HepG2 (cell line): ENCODE data around the gene SCT. TPM values are rescaled to one million over a fixed set of nuclear protein-coding genes. Genes with fewer than 3 reads are reported as not detected.

Experiments used
- FIP1L1 ChIP-seq: fragments of 200-400 bp; formaldehyde crosslinking; IDR thresholded peaks from 2 replicates; pipeline ENCODE4 v1.6.1; 2018; ENCODE audit warnings: low read depth, mild to moderate bottlenecking, low read length, moderate library complexity, borderline replicate concordance; ENCODE audit not compliant: insufficient read depth
- HMG20A ChIP-seq: IDR thresholded peaks from 2 replicates; pipeline ENCODE4 v1.6.1; 2016; ENCODE audit warnings: borderline replicate concordance
- POLR2AphosphoS2 ChIP-seq: IDR thresholded peaks from 2 replicates; pipeline ENCODE4 v1.6.1; 2011; ENCODE audit warnings: low read depth, low read length, improper control_type of control experiment
- SNAI1 ChIP-seq: sonication (generic); formaldehyde crosslinking; IDR thresholded peaks from 2 replicates; pipeline ENCODE4 v1.5.0; 2020; ENCODE audit warnings: mild to moderate bottlenecking, missing genetic modification reagents, borderline replicate concordance
- STAT5B ChIP-seq: sonication (generic); formaldehyde crosslinking; IDR thresholded peaks from 2 replicates; pipeline ENCODE4 v1.4.0; 2020; ENCODE audit warnings: missing genetic modification reagents
- TEAD3 ChIP-seq: optimal IDR thresholded peaks from 2 replicates; pipeline ENCODE3; 2016; ENCODE audit warnings: borderline replicate concordance
- ZNF256 ChIP-seq: sonication (generic); formaldehyde crosslinking; conservative IDR thresholded peaks from 2 replicates; pipeline ENCODE4 v1.4.0; 2020; ENCODE audit warnings: missing genetic modification reagents
- ZNF333 ChIP-seq: sonication (generic); formaldehyde crosslinking; IDR thresholded peaks from 2 replicates; pipeline ENCODE4 v1.4.0; 2020; ENCODE audit warnings: mild to moderate bottlenecking, missing genetic modification reagents, borderline replicate concordance
- ZNF775 ChIP-seq: sonication (generic); formaldehyde crosslinking; IDR thresholded peaks from 2 replicates; pipeline ENCODE4 v1.4.0; 2020; ENCODE audit warnings: missing genetic modification reagents, mild to moderate bottlenecking, moderate library complexity, borderline replicate concordance
- ZSCAN25 ChIP-seq: sonication (generic); formaldehyde crosslinking; IDR thresholded peaks from 2 replicates; pipeline ENCODE4 v1.8.0; 2022; ENCODE audit warnings: mild to moderate bottlenecking, missing genetic modification reagents
- ZSCAN9 ChIP-seq: IDR thresholded peaks from 2 replicates; pipeline ENCODE4 v1.6.1; 2016; ENCODE audit warnings: borderline replicate concordance
- polyA plus RNA-seq, 8 experiments: library from polyadenylated mRNA; depleted of rRNA in 3 of 8; stranded (reverse) in 7 of 8; unstranded in 1 of 8; fragments of >200 nt; fragmentation: Illumina TruSeq in 4 of 8; extraction: Trizol in 4 of 8; gene quantifications; 2 replicates each; pipeline versions ENCODE4 v1.2.1 to v1.2.3, GENCODE V29; 2011 to 2016; ENCODE audit warnings: low read depth in 4 of 8, missing spikeins in 1 of 8, mixed read lengths in 1 of 8; ENCODE audit not compliant: insufficient read depth in 1 of 8
- total RNA-seq, 5 experiments: library from RNA; depleted of rRNA; stranded (reverse); fragments of >200 nt; fragmentation: Illumina TruSeq; extraction: Trizol; gene quantifications; 2 replicates each; pipeline ENCODE4 v1.2.3, GENCODE V29; 2016; ENCODE audit warnings: low read depth in 1 of 5
- TF ChIP-seq, protein P1 (sequence below): sonication (generic); formaldehyde crosslinking; IDR thresholded peaks from 2 replicates; pipeline ENCODE4 v1.4.0; 2020; ENCODE audit warnings: missing genetic modification reagents
- TF ChIP-seq, protein P2 (sequence below): sonication (generic); formaldehyde crosslinking; IDR thresholded peaks from 2 replicates; pipeline ENCODE4 v1.4.0; 2020; ENCODE audit warnings: missing genetic modification reagents
- TF ChIP-seq, protein P3 (sequence below): sonication (generic); formaldehyde crosslinking; IDR thresholded peaks from 2 replicates; pipeline ENCODE4 v1.4.0; 2020; ENCODE audit warnings: missing genetic modification reagents
- TF ChIP-seq, protein P4 (sequence below): sonication (generic); formaldehyde crosslinking; IDR thresholded peaks from 2 replicates; pipeline ENCODE4 v1.4.0; 2020; ENCODE audit warnings: missing genetic modification reagents, mild to moderate bottlenecking, borderline replicate concordance
- TF ChIP-seq, protein P5 (sequence below): sonication (generic); formaldehyde crosslinking; IDR thresholded peaks from 2 replicates; pipeline ENCODE4 v1.9.0; 2022; ENCODE audit warnings: missing genetic modification reagents, mild to moderate bottlenecking, borderline replicate concordance
- TF ChIP-seq, protein P6 (sequence below): sonication (generic); formaldehyde crosslinking; IDR thresholded peaks from 2 replicates; pipeline ENCODE4 v1.4.0; 2020; ENCODE audit warnings: missing genetic modification reagents, mild to moderate bottlenecking, borderline replicate concordance

The SCT gene
- total and polyA plus RNA-seq, 2 of the 13 experiments (the other 11 are each of a cell fraction or from before 2014, with no cell fraction given) = not detected

DNA sequence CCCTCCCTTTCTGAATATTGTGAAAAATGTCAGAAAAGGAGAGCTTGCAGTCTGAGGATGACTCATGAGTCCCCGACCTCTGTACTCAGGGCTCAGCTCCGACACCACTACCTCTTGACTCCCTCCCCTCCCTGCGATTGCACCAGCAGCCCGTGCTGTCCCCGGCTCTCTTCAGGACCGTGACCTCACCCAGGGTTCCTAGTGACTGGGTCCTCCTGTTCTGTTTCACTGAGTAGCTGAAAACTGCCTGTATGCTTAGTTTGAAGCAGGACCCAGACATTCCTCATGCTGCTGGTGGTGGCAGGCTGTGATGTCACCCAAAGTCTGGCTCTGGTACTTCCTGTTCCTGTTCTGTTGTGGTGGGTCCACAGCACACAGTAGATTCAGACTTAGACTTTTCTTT lies 39.0 kb downstream of the SCT start (continued):
- TF ChIP-seq, protein P1, sequence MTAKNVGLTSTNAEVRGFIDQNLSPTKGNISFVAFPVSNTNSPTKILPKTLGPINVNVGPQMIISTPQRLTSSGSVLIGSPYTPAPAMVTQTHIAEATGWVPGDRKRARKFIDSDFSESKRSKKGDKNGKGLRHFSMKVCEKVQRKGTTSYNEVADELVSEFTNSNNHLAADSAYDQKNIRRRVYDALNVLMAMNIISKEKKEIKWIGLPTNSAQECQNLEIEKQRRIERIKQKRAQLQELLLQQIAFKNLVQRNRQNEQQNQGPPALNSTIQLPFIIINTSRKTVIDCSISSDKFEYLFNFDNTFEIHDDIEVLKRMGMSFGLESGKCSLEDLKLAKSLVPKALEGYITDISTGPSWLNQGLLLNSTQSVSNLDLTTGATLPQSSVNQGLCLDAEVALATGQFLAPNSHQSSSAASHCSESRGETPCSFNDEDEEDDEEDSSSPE (CRISPR knock-in tag) = 0 out of 2 replicates have a peak, but pooled peaks have one; percentile 12
- TF ChIP-seq HMG20A (CRISPR knock-in tag) (peak; percentile 54; the same call in 1 of the 2 replicates), FIP1L1 (no peak), SNAI1 (CRISPR knock-in tag) (no peak), ZNF333 (CRISPR knock-in tag) (no peak), ZNF256 (no peak), STAT5B (CRISPR knock-in tag) (no peak), TEAD3 (CRISPR knock-in tag) (peak; percentile 68), ZSCAN25 (CRISPR knock-in tag) (peak; percentile 92), ZNF775 (no peak), ZSCAN9 (CRISPR knock-in tag) (peak; percentile 28; the same call in 1 of the 2 replicates), POLR2AphosphoS2 (no peak)
- TF ChIP-seq, protein P2, sequence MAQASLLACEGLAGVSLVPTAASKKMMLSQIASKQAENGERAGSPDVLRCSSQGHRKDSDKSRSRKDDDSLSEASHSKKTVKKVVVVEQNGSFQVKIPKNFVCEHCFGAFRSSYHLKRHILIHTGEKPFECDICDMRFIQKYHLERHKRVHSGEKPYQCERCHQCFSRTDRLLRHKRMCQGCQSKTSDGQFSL = no peak
- TF ChIP-seq, protein P3, sequence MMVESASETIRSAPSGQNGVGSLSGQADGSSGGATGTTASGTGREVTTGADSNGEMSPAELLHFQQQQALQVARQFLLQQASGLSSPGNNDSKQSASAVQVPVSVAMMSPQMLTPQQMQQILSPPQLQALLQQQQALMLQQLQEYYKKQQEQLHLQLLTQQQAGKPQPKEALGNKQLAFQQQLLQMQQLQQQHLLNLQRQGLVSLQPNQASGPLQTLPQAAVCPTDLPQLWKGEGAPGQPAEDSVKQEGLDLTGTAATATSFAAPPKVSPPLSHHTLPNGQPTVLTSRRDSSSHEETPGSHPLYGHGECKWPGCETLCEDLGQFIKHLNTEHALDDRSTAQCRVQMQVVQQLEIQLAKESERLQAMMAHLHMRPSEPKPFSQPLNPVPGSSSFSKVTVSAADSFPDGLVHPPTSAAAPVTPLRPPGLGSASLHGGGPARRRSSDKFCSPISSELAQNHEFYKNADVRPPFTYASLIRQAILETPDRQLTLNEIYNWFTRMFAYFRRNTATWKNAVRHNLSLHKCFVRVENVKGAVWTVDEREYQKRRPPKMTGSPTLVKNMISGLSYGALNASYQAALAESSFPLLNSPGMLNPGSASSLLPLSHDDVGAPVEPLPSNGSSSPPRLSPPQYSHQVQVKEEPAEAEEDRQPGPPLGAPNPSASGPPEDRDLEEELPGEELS (CRISPR knock-in tag) = peak; percentile 53; the same call in 1 of the 2 replicates
- TF ChIP-seq, protein P4, sequence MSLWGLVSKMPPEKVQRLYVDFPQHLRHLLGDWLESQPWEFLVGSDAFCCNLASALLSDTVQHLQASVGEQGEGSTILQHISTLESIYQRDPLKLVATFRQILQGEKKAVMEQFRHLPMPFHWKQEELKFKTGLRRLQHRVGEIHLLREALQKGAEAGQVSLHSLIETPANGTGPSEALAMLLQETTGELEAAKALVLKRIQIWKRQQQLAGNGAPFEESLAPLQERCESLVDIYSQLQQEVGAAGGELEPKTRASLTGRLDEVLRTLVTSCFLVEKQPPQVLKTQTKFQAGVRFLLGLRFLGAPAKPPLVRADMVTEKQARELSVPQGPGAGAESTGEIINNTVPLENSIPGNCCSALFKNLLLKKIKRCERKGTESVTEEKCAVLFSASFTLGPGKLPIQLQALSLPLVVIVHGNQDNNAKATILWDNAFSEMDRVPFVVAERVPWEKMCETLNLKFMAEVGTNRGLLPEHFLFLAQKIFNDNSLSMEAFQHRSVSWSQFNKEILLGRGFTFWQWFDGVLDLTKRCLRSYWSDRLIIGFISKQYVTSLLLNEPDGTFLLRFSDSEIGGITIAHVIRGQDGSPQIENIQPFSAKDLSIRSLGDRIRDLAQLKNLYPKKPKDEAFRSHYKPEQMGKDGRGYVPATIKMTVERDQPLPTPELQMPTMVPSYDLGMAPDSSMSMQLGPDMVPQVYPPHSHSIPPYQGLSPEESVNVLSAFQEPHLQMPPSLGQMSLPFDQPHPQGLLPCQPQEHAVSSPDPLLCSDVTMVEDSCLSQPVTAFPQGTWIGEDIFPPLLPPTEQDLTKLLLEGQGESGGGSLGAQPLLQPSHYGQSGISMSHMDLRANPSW (CRISPR knock-in tag) = no peak
- TF ChIP-seq, protein P5, sequence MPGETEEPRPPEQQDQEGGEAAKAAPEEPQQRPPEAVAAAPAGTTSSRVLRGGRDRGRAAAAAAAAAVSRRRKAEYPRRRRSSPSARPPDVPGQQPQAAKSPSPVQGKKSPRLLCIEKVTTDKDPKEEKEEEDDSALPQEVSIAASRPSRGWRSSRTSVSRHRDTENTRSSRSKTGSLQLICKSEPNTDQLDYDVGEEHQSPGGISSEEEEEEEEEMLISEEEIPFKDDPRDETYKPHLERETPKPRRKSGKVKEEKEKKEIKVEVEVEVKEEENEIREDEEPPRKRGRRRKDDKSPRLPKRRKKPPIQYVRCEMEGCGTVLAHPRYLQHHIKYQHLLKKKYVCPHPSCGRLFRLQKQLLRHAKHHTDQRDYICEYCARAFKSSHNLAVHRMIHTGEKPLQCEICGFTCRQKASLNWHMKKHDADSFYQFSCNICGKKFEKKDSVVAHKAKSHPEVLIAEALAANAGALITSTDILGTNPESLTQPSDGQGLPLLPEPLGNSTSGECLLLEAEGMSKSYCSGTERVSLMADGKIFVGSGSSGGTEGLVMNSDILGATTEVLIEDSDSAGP (CRISPR knock-in tag) = no peak
- TF ChIP-seq, protein P6, sequence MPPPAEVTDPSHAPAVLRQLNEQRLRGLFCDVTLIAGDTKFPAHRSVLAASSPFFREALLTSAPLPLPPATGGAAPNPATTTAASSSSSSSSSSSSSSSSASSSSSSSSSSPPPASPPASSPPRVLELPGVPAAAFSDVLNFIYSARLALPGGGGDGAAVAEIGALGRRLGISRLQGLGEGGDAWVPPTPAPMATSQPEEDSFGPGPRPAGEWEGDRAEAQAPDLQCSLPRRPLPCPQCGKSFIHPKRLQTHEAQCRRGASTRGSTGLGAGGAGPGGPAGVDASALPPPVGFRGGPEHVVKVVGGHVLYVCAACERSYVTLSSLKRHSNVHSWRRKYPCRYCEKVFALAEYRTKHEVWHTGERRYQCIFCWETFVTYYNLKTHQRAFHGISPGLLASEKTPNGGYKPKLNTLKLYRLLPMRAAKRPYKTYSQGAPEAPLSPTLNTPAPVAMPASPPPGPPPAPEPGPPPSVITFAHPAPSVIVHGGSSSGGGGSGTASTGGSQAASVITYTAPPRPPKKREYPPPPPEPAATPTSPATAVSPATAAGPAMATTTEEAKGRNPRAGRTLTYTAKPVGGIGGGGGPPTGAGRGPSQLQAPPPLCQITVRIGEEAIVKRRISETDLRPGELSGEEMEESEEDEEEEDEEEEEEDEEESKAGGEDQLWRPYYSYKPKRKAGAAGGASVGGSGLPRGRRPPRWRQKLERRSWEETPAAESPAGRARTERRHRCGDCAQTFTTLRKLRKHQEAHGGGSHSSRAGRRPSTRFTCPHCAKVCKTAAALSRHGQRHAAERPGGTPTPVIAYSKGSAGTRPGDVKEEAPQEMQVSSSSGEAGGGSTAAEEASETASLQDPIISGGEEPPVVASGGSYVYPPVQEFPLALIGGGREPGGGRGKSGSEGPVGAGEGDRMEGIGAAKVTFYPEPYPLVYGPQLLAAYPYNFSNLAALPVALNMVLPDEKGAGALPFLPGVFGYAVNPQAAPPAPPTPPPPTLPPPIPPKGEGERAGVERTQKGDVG = no peak
